Neutrophil (primary cell): Measurements from ENCODE around the gene ADAMTS13.

Experiments
- H3K27ac ChIP-seq: fragments of 200-600 bp; sonication (generic); 2 replicates; pipeline ENCODE4 v1.5.1; 2016; ENCODE audit warnings: mild to moderate bottlenecking, moderate library complexity
- H3K27me3 ChIP-seq: fragments of 200-600 bp; sonication (generic); 2 replicates; pipeline ENCODE4 v1.6.0; 2016; ENCODE audit warnings: mild to moderate bottlenecking
- H3K36me3 ChIP-seq: fragments of 200-600 bp; sonication (generic); 2 replicates; pipeline ENCODE4 v1.5.1; 2017
- H3K4me1 ChIP-seq, 2 experiments: fragments of 200-600 bp in 1 of 2; sonication (generic) in 1 of 2; 1 replicate in 1 of 2; 2 replicates in 1 of 2; pipeline versions ENCODE4 v1.5.1 to v1.6.1; 2013 to 2016; ENCODE audit warnings: low read depth in 1 of 2, low read length in 1 of 2, mild to moderate bottlenecking in 1 of 2, moderate library complexity in 1 of 2; ENCODE audit not compliant: control insufficient read depth in 1 of 2, insufficient read depth in 1 of 2
- H3K4me3 ChIP-seq, 2 experiments: fragments of 200-600 bp in 1 of 2; sonication (generic) in 1 of 2; 1 replicate in 1 of 2; 2 replicates in 1 of 2; pipeline ENCODE4 v1.5.1; 2013 to 2016; ENCODE audit warnings: low read depth in 1 of 2, low read length in 1 of 2, mild to moderate bottlenecking in 1 of 2, moderate library complexity in 1 of 2
- H3K9me3 ChIP-seq: fragments of 200-600 bp; sonication (generic); 2 replicates; pipeline ENCODE4 v1.5.1; 2016
- CTCF ChIP-seq: fragments of 200-600 bp; sonication (generic); IDR thresholded peaks from 2 replicates; pipeline ENCODE4 v1.5.1; 2016; ENCODE audit warnings: antibody characterized with exemption

ADAMTS13 gene

GRCh38 chr9:133493428-133493827 lies 71.3 kb downstream of the ADAMTS13 start:
- H3K36me3 ChIP-seq, result no peaks in the 10 kb centered on the region
- no peak overlapping the region for H3K27ac ChIP-seq
- H3K9me3 ChIP-seq, result no peaks in the 10 kb centered on the region
- no peaks in the 10 kb centered on the region for H3K4me1 ChIP-seq
- H3K4me3 ChIP-seq, result no peak overlapping the region
- no peaks in the 10 kb centered on the region for H3K27me3 ChIP-seq
- TF ChIP-seq CTCF, result no peak

GRCh38 chr9:133493845-133494540 lies 71.8 kb downstream of the ADAMTS13 start:
- no peak for TF ChIP-seq CTCF
- no peaks in the 10 kb centered on the region for H3K36me3 ChIP-seq
- no peaks in the 10 kb centered on the region for H3K9me3 ChIP-seq

GRCh38 chr9:133494636-133495326 lies 72.6 kb downstream of the ADAMTS13 start:
- Histone ChIP-seq H3K4me3 (no peak overlapping the region), H3K4me1 (no peaks in the 10 kb centered on the region), H3K27ac (no peak overlapping the region), H3K9me3 (no peaks in the 10 kb centered on the region), H3K36me3 (no peaks in the 10 kb centered on the region), H3K27me3 (no peaks in the 10 kb centered on the region)
- TF ChIP-seq CTCF, result no peak

More at GRCh38 chr9:133493845-133494540, 71.8 kb downstream of the ADAMTS13 start:
- Histone ChIP-seq H3K27me3 (no peaks in the 10 kb centered on the region), H3K27ac (no peak overlapping the region), H3K4me3 (no peak overlapping the region), H3K4me1 (no peaks in the 10 kb centered on the region)

GRCh38 chr9:133495327-133496293 lies 73.4 kb downstream of the ADAMTS13 start:
- Histone ChIP-seq H3K4me1 (no peaks in the 10 kb centered on the region), H3K27me3 (no peaks in the 10 kb centered on the region)

More at GRCh38 chr9:133495327-133496293, 73.4 kb downstream of the ADAMTS13 start:
- TF ChIP-seq CTCF, result no peak
- no peak overlapping the region for H3K4me3 ChIP-seq
- no peaks in the 10 kb centered on the region for H3K9me3 ChIP-seq
- no peaks in the 10 kb centered on the region for H3K36me3 ChIP-seq
- no peak overlapping the region for H3K27ac ChIP-seq
